H9 (cell line): ENCODE measurements around the gene ANO6. TPM values are rescaled to one million over a fixed set of nuclear protein-coding genes. Genes with fewer than 3 reads are reported as not detected.

ENCODE experiments used
- DNase-seq: peaks from one replicate; pipeline ENCODE4 v3.0.0-alpha.2; 2017
- H2AFZ ChIP-seq: one replicate; pipeline ENCODE4 v1.6.1; 2013; ENCODE audit warnings: mild to moderate bottlenecking, low read length, control low read depth, moderate library complexity
- H2AK5ac ChIP-seq: 2 replicates; pipeline ENCODE4 v1.6.1; 2013; ENCODE audit warnings: low read length, control low read depth, mixed read lengths; ENCODE audit not compliant: insufficient read length
- H2BK120ac ChIP-seq: one replicate; pipeline ENCODE4 v1.6.1; 2013; ENCODE audit warnings: low read depth, mild to moderate bottlenecking, low read length, control low read depth, inconsistent platforms; ENCODE audit not compliant: poor library complexity, severe bottlenecking
- H2BK12ac ChIP-seq: 2 replicates; pipeline ENCODE4 v1.6.1; 2013; ENCODE audit warnings: low read length, control low read depth, mixed read lengths, low read depth; ENCODE audit not compliant: insufficient read length
- H2BK15ac ChIP-seq: 2 replicates; pipeline ENCODE4 v1.6.1; 2013; ENCODE audit warnings: low read depth, low read length, control low read depth
- H2BK20ac ChIP-seq: one replicate; pipeline ENCODE4 v1.6.1; 2013; ENCODE audit warnings: low read depth, mild to moderate bottlenecking, low read length, control low read depth, inconsistent platforms; ENCODE audit not compliant: poor library complexity, severe bottlenecking
- H2BK5ac ChIP-seq: 2 replicates; pipeline ENCODE4 v1.6.1; 2013; ENCODE audit warnings: low read length, control low read depth, mixed read lengths; ENCODE audit not compliant: insufficient read length
- H3K14ac ChIP-seq: 2 replicates; pipeline ENCODE4 v1.6.1; 2013; ENCODE audit warnings: low read length, control low read depth; ENCODE audit not compliant: insufficient read depth
- H3K18ac ChIP-seq: 2 replicates; pipeline ENCODE4 v1.6.1; 2013; ENCODE audit warnings: low read depth, mild to moderate bottlenecking, mixed read lengths, low read length, control low read depth; ENCODE audit not compliant: insufficient read length
- H3K23ac ChIP-seq: 2 replicates; pipeline ENCODE4 v1.6.1; 2013; ENCODE audit warnings: low read length, control low read depth, mixed read lengths, low read depth; ENCODE audit not compliant: insufficient read length
- H3K23me2 ChIP-seq: 2 replicates; pipeline ENCODE4 v1.6.1; 2013; ENCODE audit warnings: low read depth, mild to moderate bottlenecking, mixed read lengths, low read length, control low read depth; ENCODE audit not compliant: insufficient read length, poor library complexity, severe bottlenecking
- H3K27ac ChIP-seq: 2 replicates; pipeline ENCODE4 v1.5.1; 2013; ENCODE audit warnings: low read length, control low read depth, mixed read lengths, low read depth; ENCODE audit not compliant: insufficient read length
- H3K27me3 ChIP-seq: 2 replicates; pipeline ENCODE4 v1.6.1; 2013; ENCODE audit warnings: low read length, control low read depth, inconsistent platforms; ENCODE audit not compliant: insufficient read depth
- H3K4ac ChIP-seq: 2 replicates; pipeline ENCODE4 v1.6.1; 2013; ENCODE audit warnings: low read depth, mild to moderate bottlenecking, control low read depth, inconsistent platforms, low read length, moderate library complexity
- H3K4me1 ChIP-seq: 2 replicates; pipeline ENCODE4 v1.6.1; 2013; ENCODE audit warnings: low read length, control low read depth, inconsistent platforms; ENCODE audit not compliant: insufficient read depth
- H3K4me2 ChIP-seq: 2 replicates; pipeline ENCODE4 v1.6.1; 2013; ENCODE audit warnings: low read length, control low read depth, mixed read lengths; ENCODE audit not compliant: insufficient read length, insufficient read depth
- H3K56ac ChIP-seq: 2 replicates; pipeline ENCODE4 v1.6.1; 2013; ENCODE audit warnings: low read depth, mild to moderate bottlenecking, mixed read lengths, low read length, control low read depth; ENCODE audit not compliant: insufficient read length
- H3K79me1 ChIP-seq: 2 replicates; pipeline ENCODE4 v1.6.1; 2013; ENCODE audit warnings: low read depth, mild to moderate bottlenecking, moderate library complexity, low read length, control low read depth, inconsistent platforms; ENCODE audit not compliant: insufficient read depth, poor library complexity, severe bottlenecking
- H3K79me2 ChIP-seq: 2 replicates; pipeline ENCODE4 v1.6.1; 2013; ENCODE audit warnings: low read length, control low read depth, inconsistent platforms; ENCODE audit not compliant: insufficient read depth
- H3K9ac ChIP-seq: 2 replicates; pipeline ENCODE4 v1.6.1; 2013; ENCODE audit warnings: low read length, control low read depth, mixed read lengths; ENCODE audit not compliant: insufficient read length; ENCODE audit errors: extremely low read depth
- H3K9me3 ChIP-seq: one replicate; pipeline ENCODE4 v1.6.1; 2013; ENCODE audit warnings: low read depth, low read length, inconsistent platforms; ENCODE audit not compliant: control insufficient read depth
- H3T11ph ChIP-seq: one replicate; pipeline ENCODE4 v1.6.1; 2013; ENCODE audit warnings: mild to moderate bottlenecking, low read length, control low read depth, inconsistent platforms
- H4K20me1 ChIP-seq: one replicate; pipeline ENCODE4 v1.6.1; 2013; ENCODE audit not compliant: control insufficient read depth, insufficient read length, insufficient read depth
- H4K5ac ChIP-seq: 2 replicates; pipeline ENCODE4 v1.6.1; 2013; ENCODE audit warnings: low read depth, mild to moderate bottlenecking, mixed read lengths, low read length, control low read depth; ENCODE audit not compliant: insufficient read length
- H4K8ac ChIP-seq: replicated peaks from 2 replicates; pipeline ENCODE4 v1.6.1; 2013; ENCODE audit warnings: low read length, control low read depth, mixed read lengths, low read depth; ENCODE audit not compliant: insufficient read length
- H4K91ac ChIP-seq: 2 replicates; pipeline ENCODE4 v1.6.1; 2013; ENCODE audit warnings: low read depth, mild to moderate bottlenecking, moderate library complexity, mixed read lengths, low read length, control low read depth; ENCODE audit not compliant: insufficient read length
- H3K27ac Mint-ChIP-seq, 3 experiments: 2 replicates in 2 of 3; 3 replicates in 1 of 3; pipeline ENCODE4 v1.8.0; 2020 to 2021; ENCODE audit warnings: mixed read lengths in 3 of 3, mild to moderate bottlenecking in 1 of 3, moderate library complexity in 1 of 3
- H3K27me3 Mint-ChIP-seq: 2 replicates; pipeline ENCODE4 v1.8.0; 2021; ENCODE audit warnings: low read depth, mild to moderate bottlenecking, moderate library complexity, mixed read lengths
- H3K36me3 Mint-ChIP-seq, 3 experiments: 2 replicates in 2 of 3; 3 replicates in 1 of 3; pipeline ENCODE4 v1.8.0; 2020 to 2021; ENCODE audit warnings: low read depth in 3 of 3, mixed read lengths in 3 of 3; ENCODE audit not compliant: insufficient read depth in 1 of 3
- H3K4me1 Mint-ChIP-seq, 2 experiments: 2 replicates each; pipeline ENCODE4 v1.8.0; 2020; ENCODE audit warnings: mixed read lengths in 2 of 2
- H3K4me3 Mint-ChIP-seq, 2 experiments: 2 replicates in 1 of 2; 3 replicates in 1 of 2; pipeline ENCODE4 v1.8.0; 2020 to 2021; ENCODE audit warnings: mild to moderate bottlenecking in 2 of 2, mixed read lengths in 2 of 2, moderate library complexity in 1 of 2
- H3K9me3 Mint-ChIP-seq, 2 experiments: 2 replicates in 1 of 2; 3 replicates in 1 of 2; pipeline ENCODE4 v1.8.0; 2020; ENCODE audit warnings: mild to moderate bottlenecking in 2 of 2, mixed read lengths in 2 of 2, moderate library complexity in 1 of 2
- CTCF ChIP-seq: fragments of 200-600 bp; sonication (generic); conservative IDR thresholded peaks from 3 replicates; pipeline ENCODE4 v1.8.0; 2021; ENCODE audit warnings: antibody characterized with exemption, mild to moderate bottlenecking
- WGBS: extraction: QIAGEN DNeasy Blood & Tissue Kit; methylation state at CpG from one replicate; pipeline ENCODE4 v1.1.7; 2013; ENCODE audit warnings: missing lambda C conversion rate, low lambda C conversion rate, mixed read lengths; ENCODE audit not compliant: insufficient read length; ENCODE audit errors: extremely low coverage; 5-methylcytosine and 5-hydroxymethylcytosine counted together
- total RNA-seq: library from RNA; stranded (reverse); gene quantifications from 2 replicates; pipeline ENCODE4 v1.2.1, GENCODE V29; 2021

The ANO6 gene
- total RNA-seq, 1 experiment from 2014 or later, result 24.3 TPM

- Mint-ChIP-seq H3K4me3 (no peak overlapping the region), H3K4me1 (peaks cover 15 to 18% of the 10 kb centered on the region in 2 experiments), H3K27ac (no peak overlapping the region), H3K9me3 (no peaks in the 10 kb centered on the region), H3K27me3 (no peaks in the 10 kb centered on the region), H3K36me3 (peaks cover 10 to 31% (median 22%) of the 10 kb centered on the region in 3 experiments; a peak in 6 of 7 replicates)
- H3T11ph ChIP-seq, result no peak overlapping the region
- no peaks in the 10 kb centered on the region for H4K20me1 ChIP-seq
- no peak overlapping the region for H2BK15ac ChIP-seq
- no peak overlapping the region for H3K4ac ChIP-seq
- no peak overlapping the region for H3K14ac ChIP-seq
- no peak overlapping the region for H3K18ac ChIP-seq
- no peaks in the 10 kb centered on the region for H3K4me1 ChIP-seq
- no peak overlapping the region for H2BK5ac ChIP-seq
- no peak for DNase-seq
- no peak overlapping the region for H4K5ac ChIP-seq
- no peak overlapping the region for H3K9ac ChIP-seq
- no peak overlapping the region for H3K4me2 ChIP-seq
- H3K79me2 ChIP-seq, result no peaks in the 10 kb centered on the region
- no peak for TF ChIP-seq CTCF
- H3K23ac ChIP-seq, result no peak overlapping the region
- no peak overlapping the region for H2AFZ ChIP-seq
- H2BK120ac ChIP-seq, result no peak overlapping the region
- H3K9me3 ChIP-seq, result no peaks in the 10 kb centered on the region
- H3K79me1 ChIP-seq, result no peaks in the 10 kb centered on the region
- H3K56ac ChIP-seq, result no peak overlapping the region
- no peaks in the 10 kb centered on the region for H3K23me2 ChIP-seq
- H2BK20ac ChIP-seq, result no peak overlapping the region
- no peaks in the 10 kb centered on the region for H3K27me3 ChIP-seq
- no CpG with 5 or more reads among the region's 1 CpG for WGBS
- H2BK12ac ChIP-seq, result no peak overlapping the region
- H2AK5ac ChIP-seq, result no peak overlapping the region
- H4K91ac ChIP-seq, result no peak overlapping the region
- H4K8ac ChIP-seq, result no peak overlapping the region
- no peak overlapping the region for H3K27ac ChIP-seq
These were observed 205.8 kb downstream of the ANO6 start for GRCh38 chr12:45421736-45422135.
